HG03159 (cell line): ENCODE results near the gene HRK.
A peak's percentile ranks its signal among the peaks of the same experiment; 100 is the strongest.

Experiments used
- ATAC-seq: cut with Tn5 transposase; IDR thresholded peaks from one replicate; pipeline ENCODE4 v1.9.1; 2021; ENCODE audit warnings: mild to moderate bottlenecking, moderate library complexity; ENCODE audit not compliant: unreplicated experiment

The HRK gene

GRCh38 chr12:116881325-116881876 is at the start of gene HRK:
Gene HRK (minus strand): TSS chr12:116881441. CDS start chr12:116881307, 134 bp downstream.
- ATAC-seq = peak; percentile 12

- ATAC-seq = no peak
These were observed 48.6 kb upstream of the HRK start for GRCh38 chr12:116929885-116930284.

GRCh38 chr12:116928504-116928903 is 47.3 kb upstream of the HRK start:
- ATAC-seq = no peak

- ATAC-seq = no peak
These were observed 46.2 kb upstream of the HRK start for GRCh38 chr12:116927244-116927940.

GRCh38 chr12:116926283-116927243 is 45.3 kb upstream of the HRK start:
- ATAC-seq = no peak

- ATAC-seq = peak; percentile 81
These were observed 43.6 kb upstream of the HRK start for GRCh38 chr12:116924558-116925453.

GRCh38 chr12:116922194-116922897 is 41.1 kb upstream of the HRK start:
- ATAC-seq = peak; percentile 49

GRCh38 chr12:116920939-116921338 is 39.7 kb upstream of the HRK start:
- no peak for ATAC-seq

GRCh38 chr12:116919706-116920485 is 38.7 kb upstream of the HRK start:
- no peak for ATAC-seq

GRCh38 chr12:116919247-116919661 is 38.0 kb upstream of the HRK start:
- no peak for ATAC-seq

GRCh38 chr12:116918464-116918863 is 37.2 kb upstream of the HRK start:
- no peak for ATAC-seq

GRCh38 chr12:116916714-116917114 is 35.5 kb upstream of the HRK start:
- peak; percentile 96 for ATAC-seq

- ATAC-seq = no peak
These were observed 34.9 kb upstream of the HRK start for GRCh38 chr12:116916122-116916521.

- no peak for ATAC-seq
These were observed 34.1 kb upstream of the HRK start for GRCh38 chr12:116915326-116915725.

GRCh38 chr12:116910645-116911451 is 29.6 kb upstream of the HRK start, which contains the start of gene FBXW8:
Gene FBXW8 (plus strand): TSS chr12:116910950. CDS start chr12:116911038, 88 bp downstream.
- peak; percentile 88 for ATAC-seq

- ATAC-seq = no peak
These were observed 29.0 kb upstream of the HRK start for GRCh38 chr12:116910280-116910644.

- ATAC-seq = no peak
These were observed 25.0 kb upstream of the HRK start for GRCh38 chr12:116906285-116906684.

- no peak for ATAC-seq
These were observed 22.6 kb upstream of the HRK start for GRCh38 chr12:116903818-116904217.
